GM12878 (cell line): Measurements from ENCODE around the gene TRAPPC11. TPM values are rescaled to one million over a fixed set of nuclear protein-coding genes. Genes with fewer than 3 reads are reported as not detected.

Experiments
- ATAC-seq: fragments of 200-7000 bp; cut with Tn5 transposase; 3 replicates; pipeline ENCODE4 v1.9.1; 2020; ENCODE audit warnings: mild to moderate bottlenecking, moderate library complexity
- BruUV-seq: library from RNA; stranded (reverse); fragments of 400-500 nt; replicated peaks from 2 replicates; lab custom pipeline; 2021; lab: Mats Ljungman, UMichigan
- CTCF ChIA-PET: fragments of 300-600 bp; sonication (Branson Sonifier 250); formaldehyde crosslinking; extraction: SDS; loops from one replicate; lab custom pipeline; 2021; ENCODE audit warnings: inconsistent platforms; lab: Yijun Ruan, JAX
- POLR2A ChIA-PET: fragments of 350-600 bp; formaldehyde crosslinking; extraction: SDS; loops from one replicate; lab custom pipeline; 2021; ENCODE audit warnings: inconsistent platforms; lab: Charles Lee
- RAD21 ChIA-PET: fragments of 300-600 bp; sonication (Branson Sonifier 250); formaldehyde crosslinking; loops from one replicate; lab custom pipeline; 2023; ENCODE audit warnings: antibody characterized with exemption; ENCODE audit not compliant: unreplicated experiment; lab: Charles Lee
- SMC1A ChIA-PET: fragments of 300-600 bp; sonication (Branson Sonifier 250); formaldehyde crosslinking; loops from one replicate; lab custom pipeline; 2023; ENCODE audit not compliant: unreplicated experiment, uncharacterized antibody; lab: Charles Lee
- DNase-seq: peaks from one replicate; pipeline ENCODE4 v3.0.0-alpha.2; 2011; ENCODE audit warnings: low read depth, low spot score
- FAIRE-seq: peaks from 3 replicates; lab custom pipeline; 2011; peaks lifted over from hg19 to GRCh38; lab: Jason Lieb, UNC
- H2AFZ ChIP-seq: 2 replicates; pipeline ENCODE4 v1.6.0; 2011; ENCODE audit warnings: low read depth, low read length, control low read depth; ENCODE audit not compliant: control insufficient read depth
- H3K27ac ChIP-seq: 2 replicates; pipeline ENCODE4 v1.5.1; 2011; ENCODE audit warnings: control low read depth; ENCODE audit not compliant: control insufficient read depth, insufficient read depth
- H3K27me3 ChIP-seq, 2 experiments: replicated peaks in 1 of 2; 2 replicates each; pipeline versions ENCODE4 v1.6.0 to v1.6.1; 2011; ENCODE audit warnings: low read length in 1 of 2; ENCODE audit not compliant: control insufficient read depth in 2 of 2, insufficient read depth in 2 of 2
- H3K36me3 ChIP-seq, 2 experiments: 2 replicates each; pipeline ENCODE4 v1.5.1; 2011; ENCODE audit warnings: low read length in 1 of 2; ENCODE audit not compliant: control insufficient read depth in 2 of 2, insufficient read depth in 2 of 2
- H3K4me1 ChIP-seq: 2 replicates; pipeline ENCODE4 v1.6.1; 2011; ENCODE audit warnings: mild to moderate bottlenecking, low read length, moderate library complexity, mixed read lengths; ENCODE audit not compliant: control insufficient read depth, insufficient read depth
- H3K4me2 ChIP-seq: 2 replicates; pipeline ENCODE4 v1.6.0; 2011; ENCODE audit warnings: control low read depth; ENCODE audit not compliant: control insufficient read depth, insufficient read depth
- H3K4me3 ChIP-seq: fragments of 200-600 bp; sonication (generic); 2 replicates; pipeline ENCODE4 v1.5.1; 2016
- H3K79me2 ChIP-seq: 2 replicates; pipeline ENCODE4 v1.6.0; 2011; ENCODE audit warnings: low read length; ENCODE audit not compliant: control insufficient read depth, insufficient read depth
- H3K9ac ChIP-seq: 2 replicates; pipeline ENCODE4 v1.8.0; 2011; ENCODE audit warnings: low read length, control low read depth, mixed read lengths; ENCODE audit not compliant: control insufficient read depth, insufficient read depth
- H3K9me3 ChIP-seq: replicated peaks from 3 replicates; pipeline ENCODE4 v1.5.1; 2011; ENCODE audit warnings: mild to moderate bottlenecking, low read length; ENCODE audit not compliant: control insufficient read depth, insufficient read depth
- H4K20me1 ChIP-seq: 2 replicates; pipeline ENCODE4 v1.6.0; 2011; ENCODE audit not compliant: control insufficient read depth, insufficient read depth
- CHD1 ChIP-seq: IDR thresholded peaks from 2 replicates; pipeline ENCODE4 v1.6.1; 2012; ENCODE audit warnings: low read depth, low read length, improper control_type of control experiment
- EP300 ChIP-seq, 2 experiments: fragments of 150-350 bp in 1 of 2; IDR thresholded peaks; 2 replicates each; pipeline ENCODE4 v1.6.1; 2011 to 2012; ENCODE audit warnings: low read depth in 2 of 2, low read length in 2 of 2, borderline replicate concordance in 1 of 2, improper control_type of control experiment in 1 of 2, inconsistent platforms in 1 of 2; ENCODE audit not compliant: control insufficient read depth in 1 of 2
- ETV6 ChIP-seq, 2 experiments: fragments of 450-650 bp in 1 of 2; IDR thresholded peaks in 1 of 2; conservative IDR thresholded peaks in 1 of 2; 2 replicates each; pipeline ENCODE4 v1.6.1; 2014; ENCODE audit warnings: antibody characterized with exemption in 1 of 2, borderline replicate concordance in 1 of 2, low read depth in 1 of 2, mild to moderate bottlenecking in 1 of 2, moderate library complexity in 1 of 2
- IKZF1 ChIP-seq: fragments of 450-650 bp; conservative IDR thresholded peaks from 2 replicates; pipeline ENCODE4 v1.6.1; 2017; ENCODE audit warnings: antibody characterized with exemption, mild to moderate bottlenecking
- NFIC ChIP-seq: IDR thresholded peaks from 2 replicates; pipeline ENCODE4 v1.6.1; 2012; ENCODE audit warnings: low read depth, mild to moderate bottlenecking, inconsistent platforms, low read length, moderate library complexity
- NFYA ChIP-seq: IDR thresholded peaks from 2 replicates; pipeline ENCODE4 v1.6.1; 2011; ENCODE audit warnings: low read depth, mild to moderate bottlenecking, low read length, improper control_type of control experiment, borderline replicate concordance
- NR2C1 ChIP-seq: fragments of 450-650 bp; IDR thresholded peaks from 2 replicates; pipeline ENCODE4 v1.6.1; 2017; ENCODE audit warnings: antibody characterized with exemption, mild to moderate bottlenecking, moderate library complexity
- NRF1 ChIP-seq: conservative IDR thresholded peaks from 2 replicates; pipeline ENCODE4 v1.6.1; 2011; ENCODE audit warnings: mild to moderate bottlenecking, low read depth, low read length, improper control_type of control experiment
- WGBS: methylation state at CpG from one replicate; pipeline ENCODE4 v1.1.6; 2016; ENCODE audit warnings: low lambda C conversion rate; ENCODE audit not compliant: insufficient replicate concordance, insufficient coverage; ENCODE audit errors: missing lambda C conversion rate; 5-methylcytosine and 5-hydroxymethylcytosine counted together
- in situ Hi-C: fragments of 300-500 bp; cut with MboI; formaldehyde crosslinking; loops from 9 replicates; pipeline ENCODE4 v1.14.3; 2018; ENCODE audit warnings: mixed read lengths
- intact Hi-C: fragments of 100-400 bp; cut with micrococcal nuclease; formaldehyde crosslinking; loops from one replicate; pipeline ENCODE4 v1.14.2; 2022; ENCODE audit not compliant: unreplicated experiment
- polyA plus RNA-seq, 11 experiments: library from polyadenylated mRNA; depleted of rRNA in 4 of 11; unstranded in 6 of 11; stranded (reverse) in 5 of 11; fragments of >200 nt; fragmentation: Nextera tagmentation in 4 of 11; fragmentation: Illumina TruSeq in 1 of 11; extraction: Ambion mirVana in 4 of 11; extraction: Trizol in 1 of 11; gene quantifications; 1 replicate in 1 of 11; 2 replicates in 10 of 11; pipeline versions ENCODE4 v1.2.1 to v1.2.3, GENCODE V29; 2011 to 2016; ENCODE audit warnings: inconsistent platforms in 2 of 11, missing spikeins in 2 of 11, low read depth in 1 of 11
- total RNA-seq, 4 experiments: library from RNA; depleted of rRNA in 3 of 4; stranded (reverse); fragments of >200 nt in 3 of 4; fragmentation: Illumina TruSeq in 1 of 4; extraction: Trizol in 1 of 4; gene quantifications; 2 replicates each; pipeline versions ENCODE4 v1.2.1 to v1.2.3, GENCODE V29; 2013 to 2021
- TF ChIP-seq, protein P1 (sequence below): fragments of 150-350 bp; IDR thresholded peaks from 2 replicates; pipeline ENCODE4 v1.6.1; 2014; ENCODE audit warnings: mild to moderate bottlenecking, low read depth, low read length
- TF ChIP-seq, protein P2 (sequence below): fragments of 450-650 bp; IDR thresholded peaks from 2 replicates; pipeline ENCODE4 v1.6.1; 2017; ENCODE audit warnings: mild to moderate bottlenecking, low read depth, inconsistent platforms; ENCODE audit not compliant: poor library complexity, severe bottlenecking

TRAPPC11 gene
- total and polyA plus RNA-seq, 10 of the 15 experiments (the other 5 are each of a cell fraction or from before 2014, with no cell fraction given): 7.3 to 40.5 (median 22.3) TPM

DNA sequence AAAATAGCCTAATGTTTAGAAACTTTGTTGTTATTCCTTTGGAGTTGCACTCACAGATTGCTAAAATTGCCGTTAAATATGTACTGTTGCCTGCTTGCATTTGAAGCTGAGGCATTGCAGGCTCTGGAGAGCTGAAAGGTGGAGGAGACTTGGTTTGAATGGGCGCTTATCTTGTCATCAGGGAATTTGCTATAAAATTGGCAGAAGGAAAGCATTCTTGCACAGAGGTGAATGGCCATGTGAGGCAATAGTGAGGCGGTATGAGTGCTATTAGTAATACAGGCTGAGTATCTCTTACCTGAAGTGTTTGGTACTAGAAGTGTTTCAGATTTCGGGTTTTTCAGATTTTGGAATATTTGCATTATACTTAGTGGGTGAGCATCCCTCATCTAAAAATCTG is 41.3 kb downstream of the TRAPPC11 start:
- no peaks in the 10 kb centered on the region for H3K9me3 ChIP-seq
- H3K9ac ChIP-seq: no peak overlapping the region
- intact Hi-C loops: no loop called here
- H2AFZ ChIP-seq: no peak overlapping the region
- no peaks in the 10 kb centered on the region for H3K79me2 ChIP-seq
- POLR2A ChIA-PET: no interaction called here
- H3K4me2 ChIP-seq: no peak overlapping the region
- FAIRE-seq: no peak
- DNase-seq: no peak
- no peak overlapping the region for H3K4me3 ChIP-seq
- BruUV-seq: no TSS peak
- peaks cover 8 to 39% of the 10 kb centered on the region in 2 experiments for H3K36me3 ChIP-seq
- H3K27ac ChIP-seq: no peak overlapping the region
- no peak for ATAC-seq
- in situ Hi-C loops: no loop called here
- TF ChIP-seq, protein P1, sequence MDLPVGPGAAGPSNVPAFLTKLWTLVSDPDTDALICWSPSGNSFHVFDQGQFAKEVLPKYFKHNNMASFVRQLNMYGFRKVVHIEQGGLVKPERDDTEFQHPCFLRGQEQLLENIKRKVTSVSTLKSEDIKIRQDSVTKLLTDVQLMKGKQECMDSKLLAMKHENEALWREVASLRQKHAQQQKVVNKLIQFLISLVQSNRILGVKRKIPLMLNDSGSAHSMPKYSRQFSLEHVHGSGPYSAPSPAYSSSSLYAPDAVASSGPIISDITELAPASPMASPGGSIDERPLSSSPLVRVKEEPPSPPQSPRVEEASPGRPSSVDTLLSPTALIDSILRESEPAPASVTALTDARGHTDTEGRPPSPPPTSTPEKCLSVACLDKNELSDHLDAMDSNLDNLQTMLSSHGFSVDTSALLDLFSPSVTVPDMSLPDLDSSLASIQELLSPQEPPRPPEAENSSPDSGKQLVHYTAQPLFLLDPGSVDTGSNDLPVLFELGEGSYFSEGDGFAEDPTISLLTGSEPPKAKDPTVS: no peak
- TF ChIP-seq IKZF1: no peak
- SMC1A ChIA-PET: no interaction called here
- 100% methylated on average over 4 of the region's 4 CpGs for whole genome bisulfite sequencing
- RAD21 ChIA-PET: no interaction called here
- CTCF ChIA-PET: no interaction called here
- no peaks in the 10 kb centered on the region for H4K20me1 ChIP-seq
- no peaks in the 10 kb centered on the region for H3K4me1 ChIP-seq
- H3K27me3 ChIP-seq: no peaks in the 10 kb centered on the region

DNA sequence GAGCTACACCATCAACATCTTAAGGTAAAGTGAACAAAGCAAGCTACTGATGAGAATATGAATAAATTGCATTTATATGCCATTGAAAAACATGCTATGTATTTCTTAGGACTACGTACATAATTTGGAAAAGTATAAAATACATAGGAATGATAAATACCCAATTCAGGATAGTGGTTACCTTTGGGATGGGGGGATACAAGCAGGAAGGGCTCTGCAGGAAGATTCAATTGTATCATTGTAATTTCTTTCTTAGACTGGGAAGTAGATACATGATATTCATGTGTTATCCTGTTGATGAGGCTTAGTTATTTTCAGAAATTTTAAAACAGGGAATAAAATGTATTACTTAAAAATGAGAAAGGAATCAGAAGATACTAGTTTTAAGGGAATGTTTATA is 43.4 kb downstream of the TRAPPC11 start:
- intact Hi-C loops (no loop called here), in situ Hi-C loops (no loop called here)
- ChIA-PET CTCF (no interaction called here), RAD21 (no interaction called here), POLR2A (no interaction called here), SMC1A (interaction anchor here (2.0 kb wide), 1 partner anchor 11 kb away, joined by 7 read pairs; no protein-coding TSS in a partner anchor)
- ATAC-seq: no peak
- Histone ChIP-seq H3K9me3 (no peaks in the 10 kb centered on the region), H3K27ac (no peak overlapping the region), H3K36me3 (peaks cover 6 to 25% of the 10 kb centered on the region in 2 experiments), H3K27me3 (no peaks in the 10 kb centered on the region), H2AFZ (no peak overlapping the region), H3K4me1 (no peaks in the 10 kb centered on the region), H3K79me2 (no peaks in the 10 kb centered on the region), H3K4me3 (no peak overlapping the region), H3K9ac (no peak overlapping the region), H4K20me1 (no peaks in the 10 kb centered on the region), H3K4me2 (no peak overlapping the region)
- BruUV-seq: no TSS peak
- 86% methylated on average over 1 of the region's 1 CpG for WGBS
- no peak for FAIRE-seq
- DNase-seq: no peak
- no peak for TF ChIP-seq NFIC
- no peak for TF ChIP-seq ETV6 (conservative IDR thresholded peaks at IDR 0.05 in 1 of 2, IDR thresholded peaks at IDR 0.05 in 1 of 2; ENCODE audit: borderline replicate concordance in 1 of 2, low read depth in 1 of 2)
- no peak for TF ChIP-seq CHD1
- TF ChIP-seq, protein P1: no peak
- TF ChIP-seq, protein P2, sequence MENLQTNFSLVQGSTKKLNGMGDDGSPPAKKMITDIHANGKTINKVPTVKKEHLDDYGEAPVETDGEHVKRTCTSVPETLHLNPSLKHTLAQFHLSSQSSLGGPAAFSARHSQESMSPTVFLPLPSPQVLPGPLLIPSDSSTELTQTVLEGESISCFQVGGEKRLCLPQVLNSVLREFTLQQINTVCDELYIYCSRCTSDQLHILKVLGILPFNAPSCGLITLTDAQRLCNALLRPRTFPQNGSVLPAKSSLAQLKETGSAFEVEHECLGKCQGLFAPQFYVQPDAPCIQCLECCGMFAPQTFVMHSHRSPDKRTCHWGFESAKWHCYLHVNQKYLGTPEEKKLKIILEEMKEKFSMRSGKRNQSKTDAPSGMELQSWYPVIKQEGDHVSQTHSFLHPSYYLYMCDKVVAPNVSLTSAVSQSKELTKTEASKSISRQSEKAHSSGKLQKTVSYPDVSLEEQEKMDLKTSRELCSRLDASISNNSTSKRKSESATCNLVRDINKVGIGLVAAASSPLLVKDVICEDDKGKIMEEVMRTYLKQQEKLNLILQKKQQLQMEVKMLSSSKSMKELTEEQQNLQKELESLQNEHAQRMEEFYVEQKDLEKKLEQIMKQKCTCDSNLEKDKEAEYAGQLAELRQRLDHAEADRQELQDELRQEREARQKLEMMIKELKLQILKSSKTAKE: no peak
- TF ChIP-seq NFYA: no peak
- no peak for TF ChIP-seq NR2C1
- no peak for TF ChIP-seq EP300 (IDR thresholded peaks at IDR 0.05; ENCODE audit: borderline replicate concordance in 1 of 2, control insufficient read depth in 1 of 2, low read depth in 2 of 2, low read length in 2 of 2)
- no peak for TF ChIP-seq NRF1
